ENCODE results near the gene ZDHHC14. TPM values are rescaled to one million over a fixed set of nuclear protein-coding genes. Genes with fewer than 3 reads are reported as not detected.
A peak's percentile ranks its signal among the peaks of the same experiment; 100 is the strongest.

The ZDHHC14 gene
- total RNA-seq, 1 experiment from 2014 or later = 12.1 TPM

GRCh38 chr6:157644043-157644810 lies 263.2 kb downstream of the ZDHHC14 start:
- peak; percentile 13 for DNase-seq (ENCODE audit: low read depth)

GRCh38 chr6:157645201-157645795 lies 264.3 kb downstream of the ZDHHC14 start:
- no peak for DNase-seq (ENCODE audit: low read depth)

DNA sequence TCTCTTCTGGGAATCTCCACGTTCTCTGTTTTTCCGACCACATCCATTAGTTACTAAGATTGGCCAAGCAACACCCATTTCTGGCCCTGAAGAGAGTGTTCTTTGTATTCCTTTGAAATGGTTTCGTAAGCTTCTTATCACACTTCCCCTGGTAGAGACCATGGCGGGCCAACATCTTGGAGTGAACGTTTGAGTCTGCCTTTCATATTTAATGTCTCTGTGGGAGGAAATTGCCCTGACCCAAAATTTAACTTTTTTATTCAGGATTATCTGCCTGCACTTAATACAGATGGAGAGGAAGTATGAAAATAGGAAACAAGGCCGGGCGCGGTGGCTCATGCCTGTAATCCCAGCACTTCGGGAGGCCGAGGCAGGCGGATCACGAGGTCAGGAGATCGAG lies 265.0 kb downstream of the ZDHHC14 start:
- no peak for DNase-seq (ENCODE audit: low read depth)

DNA sequence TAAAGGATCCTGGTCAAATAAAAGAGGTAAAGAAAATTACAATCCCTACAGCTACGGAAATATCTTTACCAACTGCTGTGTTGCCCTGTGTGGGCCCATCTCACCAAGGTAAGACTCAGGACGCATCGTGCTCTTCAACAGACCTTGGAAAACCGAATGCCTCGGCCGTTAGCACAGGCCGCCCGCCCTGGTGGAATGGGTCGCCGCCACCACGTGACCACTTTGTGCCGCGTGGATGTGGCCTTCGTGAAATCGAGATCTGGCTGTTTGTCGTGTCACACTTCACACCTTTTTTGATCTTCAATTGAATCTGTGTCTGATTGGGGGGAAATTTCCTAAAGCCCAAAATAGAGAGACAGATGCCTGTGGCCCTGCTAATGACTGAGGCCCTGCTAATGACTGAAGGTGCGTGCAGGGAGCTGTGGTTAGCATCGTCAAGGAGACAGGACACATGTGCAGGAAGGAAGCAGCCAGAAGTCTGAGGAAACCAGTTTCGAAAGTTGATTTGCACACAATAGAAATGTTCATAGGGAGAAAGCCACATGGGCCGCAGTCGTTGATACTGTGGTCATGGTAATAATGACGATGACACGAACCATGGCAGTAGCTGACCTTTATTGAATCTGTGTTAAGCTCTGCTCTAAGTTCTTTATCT lies 266.4 kb downstream of the ZDHHC14 start:
- no peak for DNase-seq (ENCODE audit: low read depth)

DNA sequence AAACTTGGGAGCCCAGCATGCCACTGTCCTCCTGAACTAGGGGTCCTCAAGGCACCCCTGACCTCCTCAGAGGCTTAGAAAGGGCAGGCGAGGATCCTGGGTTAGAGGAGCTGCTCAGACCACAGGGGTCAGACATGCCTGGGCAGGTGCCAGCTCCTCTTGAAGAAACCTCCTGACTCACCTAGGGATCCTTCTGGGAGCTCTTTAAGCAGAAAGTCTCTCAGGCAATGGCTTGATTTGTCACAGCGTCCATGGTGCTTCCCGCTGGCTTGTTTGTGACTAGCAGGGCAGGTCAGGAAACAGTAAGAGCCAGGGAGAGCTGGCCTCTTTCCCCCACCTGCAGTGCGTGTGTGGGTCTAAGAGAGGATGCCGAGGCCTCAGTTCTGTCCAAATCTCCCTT lies 267.6 kb downstream of the ZDHHC14 start:
- DNase-seq (ENCODE audit: low read depth) = peak; percentile 29

- DNase-seq (ENCODE audit: low read depth) = no peak
These were observed 268.6 kb downstream of the ZDHHC14 start for GRCh38 chr6:157649311-157650260.

DNA sequence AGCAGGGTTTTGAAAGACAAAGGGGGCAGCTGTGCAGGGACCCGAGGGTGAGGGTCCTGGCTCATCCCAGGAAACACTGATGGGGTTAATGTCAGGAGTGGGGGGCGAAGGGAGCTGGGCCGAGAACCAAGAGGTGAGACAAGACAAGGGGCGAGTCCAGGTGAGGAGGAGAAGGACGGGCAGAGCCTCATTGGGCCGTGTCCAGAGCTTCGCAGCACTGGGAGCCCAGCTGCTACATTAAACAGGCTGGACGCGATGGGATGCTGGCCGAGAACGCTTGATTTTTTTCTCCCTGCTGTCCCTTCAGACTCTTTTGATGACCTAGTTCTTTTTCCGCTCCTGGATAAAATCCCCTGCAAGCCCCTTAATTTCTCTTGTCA lies 269.3 kb downstream of the ZDHHC14 start:
- DNase-seq (ENCODE audit: low read depth) = no peak

DNA sequence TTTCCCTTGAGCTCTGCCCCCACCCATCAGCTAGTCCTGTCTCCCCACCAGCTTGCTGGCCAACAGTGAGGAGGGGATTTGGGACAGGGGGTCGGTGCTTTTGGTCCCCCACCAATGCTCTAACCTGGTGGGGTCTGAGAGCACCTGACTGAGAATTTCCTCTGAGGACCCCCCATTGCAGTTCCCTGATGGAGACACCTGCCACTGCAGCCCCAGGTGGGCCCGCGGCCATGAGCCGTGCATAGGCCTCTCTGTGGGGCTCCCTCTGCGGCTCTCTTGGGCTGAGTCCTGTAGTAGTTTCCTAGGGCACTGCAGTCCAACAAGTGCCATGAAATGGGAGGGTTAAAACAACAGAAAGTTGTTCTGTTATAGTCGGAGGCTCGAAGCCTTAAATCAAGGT lies 269.8 kb downstream of the ZDHHC14 start:
- DNase-seq (ENCODE audit: low read depth) = no peak

GRCh38 chr6:157651731-157652490 lies 270.9 kb downstream of the ZDHHC14 start:
- no peak for DNase-seq (ENCODE audit: low read depth)

GRCh38 chr6:157652601-157653363 lies 271.8 kb downstream of the ZDHHC14 start:
- no peak for DNase-seq (ENCODE audit: low read depth)

DNA sequence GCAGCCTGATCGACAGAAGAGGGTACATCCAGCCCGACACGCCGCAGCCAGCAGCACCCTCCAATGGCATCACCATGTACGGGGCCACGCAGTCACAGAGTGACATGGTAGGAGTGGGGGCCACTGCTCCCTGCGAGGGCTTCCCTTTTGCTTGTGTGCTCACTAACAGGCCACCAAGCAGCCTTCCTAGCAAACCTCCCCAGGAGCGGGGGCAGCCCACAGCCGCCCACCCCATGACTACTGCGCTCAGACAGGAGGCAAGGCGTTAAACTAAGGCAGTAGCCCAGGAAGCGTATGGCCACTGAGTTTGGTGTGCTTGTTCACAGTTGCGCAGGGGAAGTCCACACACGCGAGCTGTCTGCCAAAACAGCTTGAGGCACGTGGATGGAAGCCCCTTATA lies 272.5 kb downstream of the ZDHHC14 start:
- no peak for DNase-seq (ENCODE audit: low read depth)

GRCh38 chr6:157655139-157655538 lies 274.1 kb downstream of the ZDHHC14 start:
- no peak for DNase-seq (ENCODE audit: low read depth)

DNA sequence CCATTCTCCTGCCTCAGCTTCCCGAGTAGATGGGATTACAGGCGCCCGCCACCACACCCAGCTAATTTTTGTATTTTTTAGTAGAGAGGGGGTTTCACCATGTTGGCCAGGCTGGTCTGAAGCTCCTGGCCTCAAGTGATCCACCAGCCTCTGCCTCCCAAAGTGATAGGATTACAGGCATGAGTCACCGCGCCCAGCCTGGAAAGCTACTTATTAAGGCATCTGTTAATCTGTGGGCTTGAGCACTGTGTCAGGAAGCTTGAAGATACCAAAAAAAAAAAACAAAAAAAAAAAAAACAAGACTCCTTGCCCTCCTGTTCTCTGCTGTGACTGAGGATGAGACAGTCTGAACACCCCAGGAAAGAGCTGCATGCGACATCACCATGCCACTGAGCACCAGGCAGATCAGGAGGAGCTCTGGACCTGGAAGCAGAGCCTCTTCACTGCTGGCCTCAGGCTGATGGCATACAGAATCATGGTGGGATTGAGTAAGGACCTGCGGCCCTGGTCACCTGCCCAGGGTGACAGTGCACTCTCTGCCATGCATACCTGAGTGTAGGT lies 275.5 kb downstream of the ZDHHC14 start:
- peak; percentile 62 for DNase-seq (ENCODE audit: low read depth)

GRCh38 chr6:157657754-157658153 lies 276.8 kb downstream of the ZDHHC14 start:
- DNase-seq (ENCODE audit: low read depth) = no peak

DNA sequence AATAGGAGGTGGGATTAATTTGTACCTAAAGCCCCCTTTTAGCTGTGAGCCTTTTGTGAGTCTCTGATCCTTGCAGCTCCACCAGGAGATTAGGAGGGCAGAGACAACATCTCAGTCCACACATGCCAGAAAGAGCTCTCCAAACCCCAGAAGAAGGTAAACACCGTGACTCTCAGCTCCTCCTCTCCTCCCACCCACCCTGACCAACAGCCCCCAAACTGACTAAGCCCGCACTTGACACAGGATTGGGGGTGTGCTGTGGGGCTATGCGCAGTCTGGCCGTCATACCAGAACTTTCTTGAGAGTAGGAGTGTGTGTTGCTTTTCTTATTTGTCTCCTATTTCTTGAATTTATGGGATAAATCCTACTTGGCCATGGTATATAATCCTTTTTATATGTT lies 277.3 kb downstream of the ZDHHC14 start:
- DNase-seq (ENCODE audit: low read depth) = no peak

GRCh38 chr6:157659536-157660271 lies 278.7 kb downstream of the ZDHHC14 start:
- DNase-seq (ENCODE audit: low read depth) = no peak

- DNase-seq (ENCODE audit: low read depth) = no peak
These were observed 279.4 kb downstream of the ZDHHC14 start for GRCh38 chr6:157660414-157660813.

DNA sequence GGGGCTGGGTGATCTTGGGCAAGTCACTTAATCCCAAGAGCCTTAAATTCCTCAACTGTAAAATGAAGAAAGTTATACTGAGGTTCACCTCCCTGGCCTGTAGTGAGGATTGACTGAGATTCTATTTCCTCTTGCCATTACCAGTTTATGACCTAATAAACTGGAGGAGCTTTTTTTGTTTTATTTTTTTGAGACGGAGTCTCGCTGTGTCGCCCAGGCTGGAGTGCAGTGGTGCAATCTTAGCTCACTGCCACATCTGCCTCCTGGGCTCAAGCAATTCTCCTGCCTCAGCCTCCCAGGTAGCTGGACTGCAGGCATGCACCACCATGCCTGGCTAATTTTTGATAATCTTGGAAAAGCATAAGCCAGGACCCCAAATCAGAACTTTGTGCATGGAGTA lies 280.7 kb downstream of the ZDHHC14 start:
- DNase-seq (ENCODE audit: low read depth) = no peak

DNA sequence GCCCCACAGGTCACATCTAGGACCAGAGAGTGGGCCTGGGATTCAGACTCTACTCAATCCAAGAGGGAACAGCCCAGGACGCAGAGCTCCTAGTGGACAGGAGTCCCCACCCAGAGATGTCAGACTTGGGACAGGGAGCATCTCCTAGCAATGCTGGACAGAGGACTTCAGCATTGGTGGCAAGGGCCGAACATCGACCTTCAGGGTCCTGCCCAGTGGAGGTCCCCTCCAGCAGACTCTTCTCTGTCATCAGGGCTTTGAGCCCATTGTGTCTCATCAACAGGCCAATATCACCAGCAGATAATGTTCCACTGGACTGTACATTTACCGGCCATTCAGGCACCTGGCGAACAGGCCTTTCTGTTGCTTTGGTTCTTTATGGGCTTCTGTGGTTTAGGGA lies 282.3 kb downstream of the ZDHHC14 start:
- DNase-seq (ENCODE audit: low read depth) = no peak
